ENCODE data around the gene MAGI2. TPM values are rescaled to one million over a fixed set of nuclear protein-coding genes. Genes with fewer than 3 reads are reported as not detected.

The MAGI2 gene
- total and polyA plus RNA-seq, 2 of the 13 experiments (the other 11 are each of a cell fraction or from before 2014, with no cell fraction given): 1.5 to 3.8 TPM

GRCh38 chr7:79495544-79496272, 42.2 kb upstream of the MAGI2 start:
- Histone ChIP-seq H3K4me1 (ENCODE audit: insufficient read depth, low read length) (no peaks in the 10 kb centered on the region), H3K9ac (ENCODE audit: insufficient read depth, low read depth, low read length) (no peak overlapping the region), H3K79me2 (ENCODE audit: insufficient read depth, low read length) (no peaks in the 10 kb centered on the region), H3K36me3 (replicated peaks in 1 of 2; ENCODE audit: control insufficient read depth in 1 of 2, insufficient read depth in 2 of 2, low read length in 2 of 2) (no peaks in the 10 kb centered on the region), H3K27me3 (ENCODE audit: control insufficient read depth in 1 of 2, insufficient read depth in 2 of 2, low read length in 2 of 2) (no peaks in the 10 kb centered on the region), H2AFZ (ENCODE audit: low read length) (no peak overlapping the region), H3K9me3 (ENCODE audit: low read length) (no peaks in the 10 kb centered on the region), H4K20me1 (ENCODE audit: insufficient read depth, low read length) (no peaks in the 10 kb centered on the region), H3K27ac (ENCODE audit: extremely low read length, insufficient read depth, low read length) (no peak overlapping the region), H3K4me2 (ENCODE audit: low read depth, low read length) (no peak overlapping the region), H3K4me3 (replicated peaks in 1 of 3; ENCODE audit: insufficient read depth in 1 of 3, low read depth in 2 of 3, low read length in 3 of 3) (no peak overlapping the region)
- BruUV-seq (replicated peaks): no TSS peak
- ATAC-seq (no peak), DNase-seq (ENCODE audit: low spot score) (no peak), FAIRE-seq (no peak)
- in situ Hi-C loops (cut with HindIII; ENCODE audit: extremely low pct_ligation_motif_present, low pct_unique_long_range_greater_than_20kb): no loop called here
- ChIA-PET CTCF (ENCODE audit: low intra/inter-chr PET ratio, low total read pairs) (no interaction called here), POLR2A (no interaction called here)
- 65% methylated on average over 6 of the region's 6 CpGs for WGBS (ENCODE audit: low lambda C conversion rate)
- intact Hi-C loops (cut with micrococcal nuclease; ENCODE audit: unreplicated experiment): no loop called here
- no peak for TF ChIP-seq AGO1 (IDR thresholded peaks at IDR 0.05; ENCODE audit: low read depth, low read length, poor library complexity, severe bottlenecking)
- no peak for TF ChIP-seq CENPT (CRISPR knock-in tag; IDR thresholded peaks at IDR 0.05; ENCODE audit: low read depth)
- no peak for TF ChIP-seq TEAD3 (CRISPR knock-in tag; optimal IDR thresholded peaks at IDR 0.05; ENCODE audit: borderline replicate concordance)
- TF ChIP-seq HDAC1 (CRISPR knock-in tag; IDR thresholded peaks at IDR 0.05): no peak
- TF ChIP-seq ONECUT2 (CRISPR knock-in tag; IDR thresholded peaks at IDR 0.05): no peak
- TF ChIP-seq KLF12 (CRISPR knock-in tag; IDR thresholded peaks at IDR 0.05; ENCODE audit: borderline replicate concordance): no peak
- no peak for TF ChIP-seq SP2 (CRISPR knock-in tag; IDR thresholded peaks at IDR 0.05)
- no peak for TF ChIP-seq ZNF670 (CRISPR knock-in tag; IDR thresholded peaks at IDR 0.05; ENCODE audit: borderline replicate concordance)
- TF ChIP-seq ZNF343 (CRISPR knock-in tag; IDR thresholded peaks at IDR 0.05): no peak
- no peak for TF ChIP-seq RAD51 (IDR thresholded peaks at IDR 0.05; ENCODE audit: borderline replicate concordance)
- TF ChIP-seq IKZF4 (CRISPR knock-in tag; IDR thresholded peaks at IDR 0.05; ENCODE audit: borderline replicate concordance, low read depth, not compliant biosample characterization): no peak
- TF ChIP-seq ZNF672 (CRISPR knock-in tag; IDR thresholded peaks at IDR 0.05): no peak
- TF ChIP-seq DZIP1 (CRISPR knock-in tag; IDR thresholded peaks at IDR 0.05): no peak
- no peak for TF ChIP-seq ZNF615 (CRISPR knock-in tag; IDR thresholded peaks at IDR 0.05; ENCODE audit: borderline replicate concordance)
- no peak for TF ChIP-seq STAT6 (CRISPR knock-in tag; IDR thresholded peaks at IDR 0.05; ENCODE audit: borderline replicate concordance)
- TF ChIP-seq ZFP36 (IDR thresholded peaks at IDR 0.05; ENCODE audit: borderline replicate concordance, low read depth, low read length, partially characterized antibody): no peak
- no peak for TF ChIP-seq NFE2L1 (CRISPR knock-in tag; IDR thresholded peaks at IDR 0.05; ENCODE audit: borderline replicate concordance)
- no peak for TF ChIP-seq MAX (IDR thresholded peaks at IDR 0.05)
